OCI-M1 (cell line): Measurements from ENCODE around the gene ERC2.

Experiments used
- DNase-seq: peaks from one replicate; lab custom pipeline; 2025; lab: John Stamatoyannopoulos, UW

ERC2 gene

DNA sequence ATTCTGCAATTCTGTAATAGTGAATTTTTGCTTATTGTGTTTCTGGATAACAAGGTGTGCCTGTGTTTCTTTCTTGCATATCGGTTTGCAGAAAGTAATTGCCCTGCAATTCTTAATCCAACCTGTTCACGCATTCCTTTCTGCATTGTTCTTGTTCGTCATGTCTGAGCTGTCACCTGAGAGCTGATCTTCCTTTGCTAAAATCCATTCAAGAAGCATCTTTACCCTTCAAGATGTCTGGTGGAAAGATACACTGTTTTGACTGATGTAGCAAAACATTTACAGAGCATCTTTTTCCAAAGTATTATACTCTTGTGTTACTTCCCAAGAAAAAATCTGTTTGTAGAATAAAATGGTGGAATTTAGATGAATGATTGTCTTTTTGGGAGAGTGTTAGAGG is 822.1 kb downstream of the ERC2 start:
- no peak for DNase-seq

DNA sequence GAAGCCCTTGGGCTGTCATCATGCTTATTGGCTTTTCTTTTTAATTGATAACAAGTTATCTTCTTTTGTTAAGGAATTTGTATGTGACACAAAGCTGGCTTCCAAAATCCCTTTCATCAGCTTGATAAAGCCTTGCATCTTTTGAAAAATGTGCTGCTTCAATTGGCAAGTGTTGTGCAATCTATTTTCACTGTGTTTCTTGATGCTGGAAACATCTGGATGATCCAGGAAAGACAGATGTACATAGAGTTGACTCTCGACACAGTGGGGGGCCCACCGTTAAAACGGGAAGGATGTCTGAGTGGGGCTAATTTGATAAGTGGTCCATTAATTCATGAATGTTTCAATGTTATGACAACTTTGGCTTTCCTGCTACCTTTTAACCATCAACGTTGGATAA is 822.8 kb downstream of the ERC2 start:
- no peak for DNase-seq

DNA sequence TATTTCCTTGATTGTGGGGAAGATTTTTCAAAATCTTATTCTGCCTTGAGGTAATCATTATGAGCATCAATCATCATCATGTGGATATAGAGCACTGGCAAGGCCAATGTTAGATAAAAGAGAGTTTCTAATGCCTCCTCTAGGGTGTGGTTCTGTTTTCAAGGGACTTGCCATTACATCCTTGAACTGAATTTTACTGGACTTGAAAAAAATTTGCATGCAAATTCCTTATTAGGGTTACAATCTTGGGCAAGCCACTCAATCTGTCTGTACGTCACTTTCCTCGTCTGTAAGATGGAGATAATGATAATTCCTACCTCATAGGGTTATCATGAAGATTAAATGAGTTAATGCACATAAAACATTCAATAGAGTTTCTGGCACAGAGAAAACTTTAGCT is 825.0 kb downstream of the ERC2 start:
- no peak for DNase-seq

DNA sequence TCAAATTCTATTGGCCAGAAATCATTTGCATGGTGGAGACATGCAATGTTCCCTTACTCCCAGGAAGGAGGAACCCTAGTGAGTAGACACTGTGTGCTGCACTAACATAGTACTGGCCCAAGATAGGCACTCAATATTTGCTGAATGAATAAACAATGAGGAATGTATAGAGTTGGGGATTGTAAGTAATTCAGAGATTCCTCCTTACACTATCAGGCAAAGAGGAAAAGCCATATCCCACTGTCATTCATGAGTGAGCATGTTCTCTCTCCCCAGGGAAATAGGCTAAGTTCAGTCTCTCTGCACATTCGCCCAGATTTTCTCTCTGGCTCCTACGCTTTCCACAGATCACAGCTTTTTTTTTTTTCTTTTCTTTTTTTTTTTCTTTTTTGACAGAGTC is 826.3 kb downstream of the ERC2 start:
- DNase-seq: no peak

DNA sequence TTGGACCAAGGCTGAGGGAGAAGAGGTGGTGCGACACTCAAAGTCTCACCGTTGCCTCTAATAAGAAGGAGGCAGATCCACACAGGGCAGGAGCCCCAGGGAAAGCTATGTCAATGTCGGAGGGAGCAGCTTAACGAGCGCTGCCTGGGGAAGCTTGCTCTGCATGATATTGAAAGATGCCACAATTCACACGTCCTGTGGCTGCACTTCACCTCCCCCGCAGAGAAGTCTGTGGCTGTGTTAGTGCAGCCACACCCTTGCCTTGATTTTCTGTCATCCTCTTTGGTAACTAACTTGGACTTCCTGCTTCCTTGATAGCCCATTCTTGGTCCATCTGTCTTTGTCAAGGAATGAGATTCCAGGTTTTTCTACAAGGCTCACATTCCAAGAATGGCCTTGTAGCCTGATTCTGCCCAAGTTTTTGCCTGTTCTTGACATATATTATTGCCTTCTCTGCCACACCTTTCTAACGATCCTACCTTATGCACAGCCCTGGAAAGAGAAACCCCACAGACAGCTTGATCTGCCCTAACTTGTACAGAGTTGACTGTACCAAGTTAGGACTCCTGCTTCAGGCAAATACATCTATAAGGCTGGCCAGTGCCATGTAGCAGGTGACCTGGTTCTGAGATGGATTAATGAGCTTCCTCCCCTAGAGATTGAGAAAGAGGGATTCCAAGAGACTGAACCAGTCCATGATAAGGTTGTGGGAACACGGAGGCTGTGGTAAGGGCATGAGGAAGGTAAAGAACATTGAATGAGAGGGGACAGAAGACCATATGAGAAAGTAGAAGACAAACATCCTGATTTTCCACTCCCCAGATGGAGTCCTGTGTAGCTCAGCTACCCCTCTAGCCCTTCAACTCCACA is 828.1 kb downstream of the ERC2 start:
- no peak for DNase-seq

DNA sequence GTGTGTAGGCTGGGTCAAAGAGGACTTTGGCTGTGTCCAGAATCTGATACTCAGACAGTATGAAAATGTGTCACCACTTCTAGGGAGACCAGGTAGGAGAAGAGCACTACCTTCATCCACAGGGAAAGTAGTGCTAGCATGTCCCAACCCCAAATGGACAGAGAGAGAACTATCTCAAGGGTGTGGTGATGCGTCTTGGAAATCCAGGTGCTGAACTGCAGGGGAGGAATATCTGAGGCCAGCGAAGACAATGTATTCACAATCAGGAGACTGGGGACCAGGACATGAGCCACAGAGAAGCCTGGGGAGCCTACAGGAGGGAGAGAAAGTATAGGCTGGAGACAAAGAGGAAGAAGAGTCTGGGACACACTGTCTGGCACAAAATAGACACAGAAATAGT is 829.1 kb downstream of the ERC2 start:
- DNase-seq: no peak

DNA sequence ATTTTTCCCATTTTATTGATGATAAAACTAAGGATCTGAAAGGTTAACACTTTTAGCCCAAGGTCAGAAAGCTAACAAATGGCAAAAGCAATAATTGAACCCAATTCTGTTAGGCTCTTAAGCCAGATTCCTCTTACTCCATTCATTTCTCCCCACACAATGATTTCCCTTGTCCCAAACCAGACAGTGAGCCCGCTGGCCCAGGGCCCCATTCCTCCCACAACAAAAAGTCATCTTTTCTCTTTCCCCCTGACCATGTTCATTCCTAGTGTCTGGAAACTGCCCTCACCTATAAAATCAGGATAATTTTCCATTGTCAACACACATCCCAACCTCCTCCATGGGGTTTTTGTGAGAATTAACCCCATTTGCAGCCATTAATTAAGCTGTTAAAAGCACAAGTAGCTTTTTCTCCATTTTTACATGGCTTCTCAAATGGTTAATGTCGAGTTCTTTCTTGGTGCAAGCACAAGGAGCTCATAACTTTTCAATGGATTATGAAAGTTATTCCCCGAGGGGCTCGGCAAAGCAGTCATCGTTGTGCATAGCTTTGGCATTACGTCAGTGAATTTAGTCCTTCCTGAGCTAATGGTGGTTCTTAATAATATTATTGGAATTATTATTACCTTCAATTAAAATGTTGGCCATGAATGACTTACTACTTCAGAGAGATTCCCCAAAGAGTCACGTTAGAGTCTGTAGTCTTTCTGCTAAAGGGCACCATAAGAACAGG is 830.2 kb downstream of the ERC2 start:
- DNase-seq: no peak

DNA sequence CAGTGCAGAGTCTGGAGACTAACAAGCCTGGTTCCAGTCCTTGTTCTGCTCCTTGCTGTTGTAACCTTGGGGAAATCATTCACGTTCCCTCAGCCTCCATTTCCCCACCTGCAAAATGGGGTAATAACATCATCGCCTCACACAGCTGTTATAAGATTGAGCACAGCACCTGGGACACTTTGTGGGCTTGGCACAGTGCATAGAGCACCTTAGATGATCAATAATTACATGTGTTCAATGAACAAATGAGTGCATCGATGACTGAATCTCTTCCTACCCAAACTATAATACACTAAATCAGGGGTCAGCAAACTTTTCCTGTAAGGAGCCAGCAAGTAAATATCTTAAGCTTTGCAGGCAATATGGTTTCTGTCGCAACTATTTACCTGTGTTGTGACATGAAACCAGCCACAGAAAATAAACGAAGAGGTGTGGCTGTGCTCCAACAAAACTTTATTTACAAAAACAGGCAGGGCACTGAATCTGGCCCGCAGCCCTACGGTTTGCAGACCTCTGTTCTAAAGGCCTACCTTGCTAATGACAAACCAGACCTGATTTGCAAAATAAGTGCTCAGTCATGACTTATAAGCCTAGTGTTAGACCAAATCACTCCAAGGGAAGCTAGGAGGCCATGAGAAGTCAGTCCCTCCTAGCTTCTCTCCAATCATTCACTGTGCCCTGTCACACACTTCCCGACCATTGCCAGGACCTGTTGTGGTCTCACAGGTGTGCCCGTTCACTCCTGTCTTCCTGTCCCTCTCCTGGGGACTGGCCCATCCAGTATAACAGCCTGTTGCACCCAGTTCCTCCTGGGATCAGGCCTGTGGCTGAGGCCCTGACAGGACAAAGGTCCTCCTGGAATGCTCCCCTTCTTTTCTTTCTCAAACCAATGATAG is 831.7 kb downstream of the ERC2 start:
- no peak for DNase-seq

DNA sequence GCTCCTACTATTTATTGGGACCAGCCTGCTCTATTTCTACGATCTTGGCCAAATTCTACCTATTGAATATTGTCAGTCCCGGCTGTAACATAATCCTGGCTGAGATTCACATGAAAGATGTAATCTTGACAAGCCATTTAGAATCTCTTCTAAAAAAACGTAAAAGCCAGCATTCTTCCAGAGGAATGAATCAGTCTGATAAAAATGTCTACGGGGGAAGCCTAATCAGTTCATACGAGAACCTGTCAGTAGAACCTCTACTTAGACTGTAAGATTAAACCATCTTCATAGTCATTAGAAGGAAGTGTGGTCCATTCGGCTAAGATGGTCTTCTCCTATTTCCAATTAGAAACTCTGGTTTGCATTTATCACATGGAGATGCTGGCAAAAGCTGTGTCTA is 833.9 kb downstream of the ERC2 start:
- DNase-seq: no peak

DNA sequence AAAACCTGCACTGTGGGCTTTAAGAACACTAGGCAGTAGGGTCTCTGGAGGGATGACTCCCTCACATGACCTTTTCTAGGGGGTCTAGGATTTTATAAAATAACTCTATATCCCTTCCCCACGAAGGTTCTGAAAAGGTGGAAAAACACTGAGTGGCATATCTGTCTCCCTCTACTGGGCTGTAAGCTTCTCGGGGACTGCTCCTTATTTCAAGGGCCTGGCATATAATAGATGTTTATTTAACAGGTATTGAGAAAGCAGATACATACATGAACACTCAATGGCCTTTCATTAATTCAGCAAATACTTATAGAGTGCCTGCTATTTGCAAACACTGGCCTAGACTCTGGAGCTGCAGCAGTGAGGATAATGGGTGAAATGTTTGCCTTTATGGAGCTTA is 834.9 kb downstream of the ERC2 start:
- DNase-seq: no peak

DNA sequence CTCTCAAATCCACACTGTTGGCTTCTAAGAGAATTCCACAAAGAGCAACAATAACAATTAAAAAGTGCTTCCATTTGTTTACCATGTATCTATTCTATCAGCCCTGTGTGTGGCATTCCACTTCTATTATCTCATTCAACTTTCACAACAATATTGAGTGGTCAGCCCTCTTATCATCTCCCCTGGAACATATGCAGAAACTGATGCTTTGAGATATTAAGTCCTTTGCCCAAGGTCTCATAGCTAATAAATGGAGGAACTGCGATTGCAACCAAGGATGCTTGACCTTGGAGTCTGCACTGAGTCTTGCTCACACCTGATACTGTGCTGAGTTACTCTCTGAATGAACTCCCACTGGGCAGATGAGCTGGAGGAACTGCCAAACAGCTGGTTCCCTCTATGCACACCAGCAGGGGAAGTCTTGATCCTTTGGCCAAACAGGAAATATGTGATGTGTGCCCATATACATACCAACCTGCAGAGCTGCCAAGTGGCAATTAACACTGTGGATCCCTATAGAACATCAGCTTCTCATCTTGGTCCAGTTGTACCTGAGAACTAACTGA is 836.4 kb downstream of the ERC2 start:
- no peak for DNase-seq

DNA sequence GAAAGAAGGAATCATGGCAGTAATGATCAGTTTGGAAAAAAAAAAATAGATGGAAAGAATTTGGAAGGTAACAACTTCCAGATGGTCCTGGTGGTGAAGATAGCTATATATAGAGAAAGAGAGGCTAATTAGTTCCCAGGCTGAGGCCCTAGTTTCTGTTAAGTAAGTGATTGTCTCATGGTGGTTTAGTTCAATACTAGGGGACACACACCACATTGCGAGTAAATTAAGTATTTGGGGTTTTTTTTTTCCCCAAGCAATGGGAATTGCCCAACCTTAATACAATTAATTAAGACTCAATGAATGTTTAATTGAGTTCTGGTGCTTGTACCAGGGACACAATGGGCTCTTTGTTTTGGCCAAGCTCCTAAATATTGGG is 837.4 kb downstream of the ERC2 start:
- no peak for DNase-seq

DNA sequence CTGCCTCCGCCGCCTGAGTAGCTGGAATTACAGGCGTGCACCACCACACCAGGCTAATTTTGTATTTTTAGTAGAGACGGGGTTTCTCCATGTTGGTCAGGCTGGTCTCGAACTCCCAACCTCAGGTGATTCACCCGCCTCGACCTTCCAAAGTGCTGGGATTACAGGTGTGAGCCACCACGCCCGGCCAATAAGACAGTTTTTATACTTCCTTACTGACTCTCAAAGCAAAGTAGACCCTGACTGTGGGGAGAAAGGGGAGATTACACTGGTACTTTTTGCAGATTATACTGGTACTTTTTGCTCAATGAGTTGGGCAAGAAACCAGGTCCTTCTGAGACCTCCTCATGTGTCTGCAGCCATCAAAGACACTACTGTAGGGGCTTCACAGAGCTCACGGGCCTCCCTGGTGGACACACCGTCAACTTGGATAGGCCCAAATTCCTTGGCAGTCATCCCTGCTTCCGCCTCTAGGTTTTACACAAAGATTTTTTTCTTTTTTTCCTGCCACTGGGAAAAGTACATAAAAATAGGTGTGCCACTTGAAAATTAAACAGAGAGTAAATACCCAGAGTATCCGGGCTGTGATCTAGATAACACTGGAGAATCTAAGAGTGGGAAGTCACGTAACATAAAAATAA is 837.9 kb downstream of the ERC2 start:
- DNase-seq: no peak

DNA sequence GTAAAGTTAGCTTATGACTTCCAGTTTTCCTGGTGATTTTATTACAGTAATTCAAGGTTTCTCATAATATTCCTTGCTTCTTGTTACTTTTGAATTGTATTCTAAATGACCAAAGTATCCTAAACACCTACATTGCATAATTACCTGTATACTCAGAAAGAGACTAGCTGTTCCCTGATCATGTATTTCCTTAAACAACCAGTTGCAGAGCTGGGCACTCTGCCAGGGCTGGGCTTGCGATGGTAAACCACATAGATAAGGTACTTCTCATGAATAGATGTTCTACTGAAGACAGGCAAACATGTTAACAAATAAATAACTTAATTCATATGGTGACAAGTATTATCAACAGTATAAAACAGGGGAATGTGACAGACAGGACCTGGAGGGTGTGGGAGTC is 838.8 kb downstream of the ERC2 start:
- peak; percentile 47 for DNase-seq

DNA sequence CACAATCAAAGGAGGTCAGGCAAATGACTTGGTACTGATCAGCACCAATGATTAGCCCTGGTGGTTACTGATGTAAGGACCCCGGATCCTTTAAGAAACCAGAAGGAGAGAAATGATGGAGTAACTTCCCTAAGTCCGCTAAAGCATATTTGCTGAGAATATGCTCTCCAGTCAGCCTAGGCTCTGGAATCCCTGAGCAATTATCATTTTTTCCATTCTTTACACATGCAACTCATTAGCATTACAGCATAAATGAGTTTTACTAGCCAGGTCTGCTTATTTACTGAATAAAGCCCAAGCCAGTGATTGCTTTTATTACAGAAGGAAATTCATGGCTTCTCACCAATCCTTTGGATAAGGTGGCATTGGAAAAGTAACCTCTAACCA is 842.0 kb downstream of the ERC2 start:
- DNase-seq: no peak

DNA sequence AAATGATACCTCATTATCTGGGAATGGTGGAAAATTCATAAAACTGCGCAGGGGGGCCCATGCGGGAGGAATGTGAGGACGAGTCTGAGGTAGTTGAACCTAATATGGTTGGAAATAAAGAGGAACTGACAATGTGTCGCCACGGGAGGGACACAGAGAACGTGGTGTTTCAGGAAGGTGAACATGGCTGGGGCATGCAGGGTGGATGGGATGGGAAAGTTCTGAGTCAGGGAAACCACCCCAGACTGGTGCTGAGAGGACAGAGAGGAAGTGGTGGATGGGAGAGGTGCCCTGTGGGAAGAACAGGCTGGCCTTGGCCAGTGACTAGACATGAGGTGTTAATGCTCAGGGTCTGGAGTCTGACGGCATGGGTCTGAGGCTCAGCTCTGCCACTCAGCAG is 844.0 kb downstream of the ERC2 start:
- no peak for DNase-seq

DNA sequence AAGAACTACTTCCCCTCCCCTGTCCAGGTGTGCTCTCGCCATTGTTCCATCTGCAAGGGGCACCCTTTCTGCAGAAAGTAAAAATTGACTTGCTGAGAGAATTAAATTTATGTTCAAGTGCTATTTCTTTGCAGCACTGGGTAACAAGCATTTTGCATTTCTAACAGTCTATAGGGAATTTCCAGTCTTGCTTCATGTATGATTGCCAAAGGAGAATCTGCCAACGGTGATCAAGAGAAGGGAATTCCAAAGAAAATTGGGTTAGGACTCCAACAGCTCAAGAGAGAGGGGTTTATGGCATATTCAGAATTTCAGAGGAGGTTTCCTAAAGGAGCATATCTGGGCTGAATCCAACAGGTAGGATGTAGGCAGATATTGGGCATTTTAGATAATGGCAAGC is 844.5 kb downstream of the ERC2 start:
- DNase-seq: no peak

DNA sequence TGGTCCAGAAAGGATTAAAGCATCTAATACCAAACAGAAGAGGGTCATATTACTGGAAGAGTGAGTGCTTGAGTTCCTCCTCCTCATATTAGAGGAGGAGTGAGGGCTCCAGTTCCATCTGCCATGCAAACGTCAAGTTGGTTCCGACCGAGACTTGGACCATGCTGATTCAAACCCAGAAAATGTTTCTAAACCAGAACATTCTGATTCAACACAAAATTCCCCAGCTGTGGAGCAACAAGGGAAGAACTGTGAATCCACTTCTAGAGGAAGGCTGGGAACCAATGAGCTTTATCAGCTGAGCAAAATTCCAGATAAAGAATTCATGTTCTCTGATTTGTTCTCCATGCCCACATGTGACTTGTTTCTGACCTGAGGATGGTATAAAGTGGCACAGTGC is 845.5 kb downstream of the ERC2 start:
- no peak for DNase-seq

DNA sequence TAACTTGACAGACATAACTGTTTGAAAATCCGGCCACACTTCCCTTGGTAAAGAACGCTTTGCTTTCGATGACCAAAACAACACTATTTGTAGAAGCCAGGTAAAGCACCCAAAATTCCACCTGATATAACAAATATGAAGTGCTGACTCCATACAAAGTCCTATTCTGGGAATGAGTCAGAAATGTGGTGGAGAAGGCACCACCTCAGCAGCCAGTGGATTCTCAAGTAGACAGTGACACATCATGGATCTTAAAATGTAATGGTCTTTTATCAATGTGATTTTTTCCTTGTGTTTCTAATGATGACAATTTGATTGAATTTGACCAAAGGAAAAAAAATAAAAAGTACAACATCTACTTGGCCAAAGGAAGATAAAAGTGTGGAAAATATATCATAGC is 846.2 kb downstream of the ERC2 start:
- DNase-seq: no peak

DNA sequence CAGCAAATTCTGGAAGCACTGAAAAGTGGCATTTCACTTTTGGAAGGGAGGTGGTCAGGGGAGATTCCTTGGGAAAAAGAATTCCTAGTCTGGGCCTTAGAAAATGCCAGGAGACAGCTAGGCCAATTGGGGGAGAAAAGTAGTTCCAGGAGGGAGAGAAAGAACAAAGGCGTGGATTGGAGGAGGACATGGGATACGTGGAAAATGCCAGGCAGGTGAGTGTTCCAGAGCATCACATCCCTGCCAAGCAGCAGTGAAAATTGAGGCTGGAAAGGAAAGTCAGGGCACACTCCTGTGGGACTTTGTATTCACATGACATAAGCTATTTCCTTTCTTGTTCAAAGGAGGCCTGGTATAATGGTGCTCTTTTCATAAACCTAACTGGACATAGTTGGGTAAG is 846.6 kb downstream of the ERC2 start:
- no peak for DNase-seq

DNA sequence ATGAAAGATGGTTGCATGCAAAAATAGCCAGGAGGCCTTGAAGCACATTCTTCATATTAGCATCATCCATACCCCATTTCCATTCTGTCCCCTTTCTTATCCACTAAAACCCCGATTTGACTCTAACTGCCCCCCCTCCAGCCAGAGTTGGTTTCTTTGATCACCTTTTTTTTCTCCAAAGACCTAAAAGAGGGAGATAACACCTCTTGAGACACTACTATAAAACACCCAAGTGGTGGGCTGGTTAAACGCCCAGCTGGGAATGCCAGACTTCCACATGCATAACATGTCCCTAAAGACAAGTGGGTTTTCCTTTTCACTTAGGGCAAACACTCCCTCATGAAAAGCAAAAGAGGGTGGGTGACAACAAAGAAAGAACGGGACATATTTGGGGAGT is 847.2 kb downstream of the ERC2 start:
- DNase-seq: no peak
